Muscle layer of colon (tissue), 2 donors: ENCODE results near the gene ZNF605.
A peak's percentile ranks its signal among the peaks of the same experiment; 100 is the strongest.
"Not testable (repeated sequence)": the region's sequence is repeated elsewhere in the genome, so short reads cannot be mapped to it uniquely, and the experiment has no call there.

ENCODE experiments used
- H3K27ac ChIP-seq: one replicate; pipeline ENCODE4 v1.7.0; 2013; ENCODE audit warnings: low read depth, mild to moderate bottlenecking, low read length, moderate library complexity
- H3K27me3 ChIP-seq, 2 donors: one replicate each; pipeline ENCODE4 v1.7.0; 2013; ENCODE audit warnings: low read length in 2 of 2, mild to moderate bottlenecking in 2 of 2; ENCODE audit not compliant: insufficient read depth in 2 of 2, control insufficient read depth in 1 of 2
- H3K36me3 ChIP-seq: one replicate; pipeline ENCODE4 v1.7.0; 2013; ENCODE audit warnings: mild to moderate bottlenecking, low read length; ENCODE audit not compliant: insufficient read depth
- H3K4me1 ChIP-seq: one replicate; pipeline ENCODE4 v1.7.0; 2013; ENCODE audit warnings: mild to moderate bottlenecking, low read length; ENCODE audit not compliant: insufficient read depth
- H3K4me3 ChIP-seq, 2 donors: one replicate each; pipeline ENCODE4 v1.7.0; 2013; ENCODE audit warnings: low read length in 2 of 2, low read depth in 1 of 2, mild to moderate bottlenecking in 1 of 2, moderate library complexity in 1 of 2
- H3K9ac ChIP-seq: one replicate; pipeline ENCODE4 v1.7.0; 2013; ENCODE audit warnings: low read length
- H3K9me3 ChIP-seq: one replicate; pipeline ENCODE4 v1.7.0; 2013; ENCODE audit warnings: mild to moderate bottlenecking, low read length
- donor health status: abdominal sarcoma.
- donor health status: Adenocarcinoma of cecum.

The ZNF605 gene

GRCh38 chr12:132924356-132924755 is 31.8 kb downstream of the ZNF605 start:
- peaks cover 47% of the 10 kb centered on the region for H3K9me3 ChIP-seq
- peaks cover 21% of the 10 kb centered on the region for H3K36me3 ChIP-seq
- H3K4me1 ChIP-seq, result no peaks in the 10 kb centered on the region
- no peak overlapping the region for H3K4me3 ChIP-seq
- H3K9ac ChIP-seq, result no peak overlapping the region
- no peaks in the 10 kb centered on the region for H3K27me3 ChIP-seq
- H3K27ac ChIP-seq, result no peak overlapping the region

- Histone ChIP-seq H3K36me3 (peaks cover 12% of the 10 kb centered on the region), H3K4me3 (no peak overlapping the region), H3K9ac (no peak overlapping the region), H3K27me3 (no peaks in the 10 kb centered on the region), H3K9me3 (peaks cover 40% of the 10 kb centered on the region), H3K27ac (no peak overlapping the region), H3K4me1 (no peaks in the 10 kb centered on the region)
Measured at GRCh38 chr12:132923356-132923909, 32.7 kb downstream of the ZNF605 start.

DNA sequence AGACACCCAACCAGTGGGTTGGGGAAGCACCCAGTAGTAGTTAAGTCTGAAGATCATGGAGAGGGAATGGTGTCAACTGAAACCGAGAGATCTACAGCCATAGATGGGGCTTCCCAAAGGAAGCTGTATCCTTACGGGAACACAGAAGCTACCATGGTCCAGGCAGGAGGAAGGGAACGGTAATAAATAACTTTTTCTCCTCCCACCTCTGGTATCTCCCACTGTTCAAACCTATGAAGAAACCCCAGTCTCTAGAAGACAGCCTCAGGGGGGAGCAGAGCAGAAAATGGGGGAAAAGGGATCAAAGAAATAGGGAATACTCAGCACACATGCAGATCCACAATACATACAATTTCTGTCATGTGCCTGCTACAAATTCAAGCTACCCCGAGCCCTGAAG is 33.4 kb downstream of the ZNF605 start:
- Histone ChIP-seq H3K9ac (no peak overlapping the region), H3K27me3 (no peaks in the 10 kb centered on the region), H3K4me3 (no peak overlapping the region), H3K36me3 (peaks cover 12% of the 10 kb centered on the region), H3K9me3 (peaks cover 35% of the 10 kb centered on the region), H3K27ac (no peak overlapping the region), H3K4me1 (no peaks in the 10 kb centered on the region)

- Histone ChIP-seq H3K4me3 (no peak overlapping the region), H3K27me3 (no peaks in the 10 kb centered on the region), H3K4me1 (no peaks in the 10 kb centered on the region), H3K9ac (no peak overlapping the region), H3K36me3 (peaks cover 9% of the 10 kb centered on the region), H3K27ac (no peak overlapping the region), H3K9me3 (peaks cover 32% of the 10 kb centered on the region)
Measured at GRCh38 chr12:132921685-132922084, 34.4 kb downstream of the ZNF605 start.

DNA sequence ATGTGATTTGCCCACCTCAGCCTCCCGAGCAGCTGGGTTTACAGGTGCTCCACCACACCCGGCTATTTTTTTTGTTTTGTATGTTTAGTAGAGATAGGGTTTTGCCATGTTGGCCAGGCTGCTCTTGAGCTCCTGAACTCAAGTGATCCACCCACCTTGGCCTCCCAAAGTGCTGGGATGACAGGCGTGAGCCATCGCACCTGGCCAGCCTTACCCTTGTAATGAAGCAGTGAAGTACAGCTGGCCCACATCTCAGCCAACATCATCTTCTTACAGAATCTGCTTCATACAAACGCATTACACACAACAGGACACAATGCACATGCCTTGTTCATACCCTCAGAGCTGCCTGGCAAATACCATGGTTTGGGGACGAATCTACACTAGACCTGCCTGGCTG is 37.4 kb downstream of the ZNF605 start:
- Histone ChIP-seq H3K36me3 (no peaks in the 10 kb centered on the region), H3K9ac (no peak overlapping the region), H3K4me1 (no peaks in the 10 kb centered on the region), H3K27ac (no peak overlapping the region), H3K27me3 (no peaks in the 10 kb centered on the region), H3K9me3 (peaks cover 7% of the 10 kb centered on the region), H3K4me3 (no peak overlapping the region)

- peak overlapping the region; percentile 44 to 83 for H3K4me3 ChIP-seq
- H3K4me1 ChIP-seq, result peaks cover 6% of the 10 kb centered on the region
- H3K9me3 ChIP-seq, result no peaks in the 10 kb centered on the region
- H3K27ac ChIP-seq, result peak overlapping the region; percentile 45
- no peaks in the 10 kb centered on the region for H3K36me3 ChIP-seq
- H3K9ac ChIP-seq, result peak overlapping the region; percentile 41
- no peaks in the 10 kb centered on the region for H3K27me3 ChIP-seq
Measured at GRCh38 chr12:132909030-132909368, 47.1 kb downstream of the ZNF605 start.

DNA sequence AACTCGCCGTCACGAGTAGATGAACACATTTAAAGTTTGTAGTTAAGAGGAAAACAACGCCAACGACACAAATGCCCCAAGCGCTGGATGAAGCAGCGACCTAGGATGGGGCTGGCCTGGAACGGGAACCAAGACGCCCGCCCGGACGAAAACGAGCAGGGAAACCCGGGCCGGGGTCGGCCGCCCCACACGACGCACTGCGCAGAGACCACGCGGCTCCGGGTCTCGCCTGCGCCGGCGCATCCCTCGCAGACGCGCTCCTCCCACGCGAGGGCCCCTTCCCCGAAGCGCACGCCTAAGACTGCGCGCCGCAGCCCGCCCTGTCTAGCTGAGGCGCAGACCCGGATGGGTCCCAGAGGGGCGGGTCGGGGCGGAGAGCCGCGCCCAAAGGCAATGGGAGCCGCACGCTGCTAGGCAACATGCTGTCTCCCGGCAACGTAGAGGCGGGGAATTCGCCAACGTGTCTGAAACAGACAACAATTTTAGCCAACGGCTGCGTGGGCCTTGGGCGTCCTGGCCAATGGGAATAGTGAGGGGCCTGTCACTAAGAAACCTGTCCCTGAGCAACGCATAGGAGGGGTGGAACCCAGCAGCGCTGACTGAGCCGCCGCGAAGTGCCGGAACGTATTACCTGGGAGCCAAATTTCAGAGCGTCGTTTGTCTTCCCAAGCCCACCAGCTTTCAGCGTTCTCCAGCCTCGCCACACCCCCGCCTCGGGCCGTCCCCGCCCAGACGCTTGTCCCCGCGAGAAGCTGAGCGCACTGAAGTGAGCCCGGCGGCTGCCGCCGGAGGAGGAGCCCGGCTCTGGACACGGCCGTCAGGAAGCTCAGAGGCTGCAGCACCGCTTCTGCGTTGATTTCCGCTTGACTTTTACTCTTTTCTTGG is 47.7 kb downstream of the ZNF605 start:
- Histone ChIP-seq H3K36me3 (no peaks in the 10 kb centered on the region), H3K27ac (peak overlapping the region; percentile 58), H3K9ac (peak overlapping the region; percentile 41), H3K9me3 (no peaks in the 10 kb centered on the region), H3K27me3 (no peaks in the 10 kb centered on the region), H3K4me3 (peak overlapping the region; percentile 44 to 83), H3K4me1 (peaks cover 6% of the 10 kb centered on the region)

GRCh38 chr12:132907789-132908144 is 48.3 kb downstream of the ZNF605 start:
- not testable (repeated sequence) for H3K9me3 ChIP-seq, H3K4me1 ChIP-seq, H3K27me3 ChIP-seq, H3K9ac ChIP-seq, H3K36me3 ChIP-seq
- peak overlapping the region; percentile 58 for H3K27ac ChIP-seq
- H3K4me3 ChIP-seq, result peak overlapping the region; percentile 44 to 83

GRCh38 chr12:132907216-132907615 is 48.9 kb downstream of the ZNF605 start:
- Histone ChIP-seq H3K27me3 (no peaks in the 10 kb centered on the region), H3K36me3 (no peaks in the 10 kb centered on the region), H3K4me3 (no peak overlapping the region), H3K9me3 (no peaks in the 10 kb centered on the region), H3K9ac (no peak overlapping the region), H3K4me1 (peaks cover 6% of the 10 kb centered on the region), H3K27ac (no peak overlapping the region)

DNA sequence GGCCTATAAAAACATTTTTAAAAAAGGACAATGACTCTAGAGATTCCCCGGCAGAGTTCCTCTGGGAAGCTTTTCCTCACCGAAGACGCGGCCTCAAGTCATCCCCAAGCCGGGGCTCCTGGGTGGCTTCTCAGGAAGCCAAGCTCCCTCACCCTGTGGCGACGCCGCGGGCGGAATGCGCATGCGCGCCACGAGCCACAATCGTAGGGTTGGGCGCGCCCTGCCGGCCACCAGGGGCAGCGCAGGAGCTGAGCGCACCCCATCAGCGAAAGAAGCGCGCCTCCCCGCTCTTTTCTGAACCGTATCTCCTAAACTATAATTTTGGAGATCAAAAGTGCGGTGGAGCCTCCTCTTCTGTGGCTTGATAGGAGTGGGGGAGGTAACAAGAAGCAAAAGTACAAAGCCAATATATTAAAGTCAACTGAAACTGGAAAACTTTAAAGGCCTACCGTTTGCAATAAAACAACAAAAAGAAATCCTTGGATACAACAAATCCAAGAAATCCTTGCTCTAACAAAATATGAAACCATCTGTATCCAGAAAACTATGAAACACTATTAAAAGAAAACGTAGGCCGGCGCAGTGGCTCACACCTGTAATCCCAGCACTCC is 51.3 kb downstream of the ZNF605 start:
- Histone ChIP-seq H3K9ac (no peak overlapping the region), H3K27me3 (no peaks in the 10 kb centered on the region), H3K4me1 (peaks cover 6% of the 10 kb centered on the region), H3K36me3 (no peaks in the 10 kb centered on the region), H3K27ac (no peak overlapping the region), H3K4me3 (peak overlapping the region; percentile 26 to 27), H3K9me3 (no peaks in the 10 kb centered on the region)

DNA sequence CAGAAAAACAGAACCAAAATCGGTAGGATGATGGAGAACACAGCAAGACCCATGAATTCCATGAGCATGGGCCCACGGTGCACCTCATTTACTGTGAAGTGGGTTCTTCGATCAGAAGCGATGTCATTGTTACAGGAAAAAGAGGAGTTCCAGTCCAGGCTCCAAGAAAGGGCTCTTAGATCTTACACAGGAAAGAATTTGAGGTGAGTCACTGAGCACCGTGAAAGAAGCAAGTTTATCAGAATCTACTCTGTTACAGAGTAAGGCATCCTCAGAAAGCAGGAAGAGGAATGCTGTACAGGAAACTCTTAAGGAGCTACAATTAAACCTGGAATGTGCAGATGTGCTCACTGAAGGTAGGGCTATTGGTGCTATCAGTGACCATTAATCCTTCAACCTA is 57.1 kb downstream of the ZNF605 start:
- Histone ChIP-seq H3K36me3 (no peaks in the 10 kb centered on the region), H3K4me3 (no peak overlapping the region), H3K9me3 (no peaks in the 10 kb centered on the region), H3K27me3 (no peaks in the 10 kb centered on the region), H3K9ac (no peak overlapping the region), H3K27ac (no peak overlapping the region), H3K4me1 (no peaks in the 10 kb centered on the region)
